HG02678 (cell line): ENCODE results near the gene PGAP3.
"Not testable (repeated sequence)": the region's sequence is repeated elsewhere in the genome, so short reads cannot be mapped to it uniquely, and the experiment has no call there.

Experiments used
- ATAC-seq: cut with Tn5 transposase; IDR thresholded peaks from one replicate; pipeline ENCODE4 v1.9.1; 2021; ENCODE audit warnings: mild to moderate bottlenecking, moderate library complexity; ENCODE audit not compliant: unreplicated experiment

PGAP3 gene

GRCh38 chr17:39699157-39699817, 11.4 kb upstream of the PGAP3 start:
- not testable (repeated sequence) for ATAC-seq

- ATAC-seq: no peak
These were observed 10.1 kb upstream of the PGAP3 start for GRCh38 chr17:39697961-39698360.

GRCh38 chr17:39696731-39697130, 8.9 kb upstream of the PGAP3 start:
- no peak for ATAC-seq

- ATAC-seq: no peak
These were observed 7.2 kb upstream of the PGAP3 start for GRCh38 chr17:39695089-39695474.

GRCh38 chr17:39694593-39694992, 6.7 kb upstream of the PGAP3 start:
- ATAC-seq: no peak

GRCh38 chr17:39688945-39689344, 1.1 kb upstream of the PGAP3 start:
- ATAC-seq: no peak

GRCh38 chr17:39688475-39688835, 598 bp upstream of the PGAP3 start:
- no peak for ATAC-seq

GRCh38 chr17:39687101-39687545, 734 bp downstream of the PGAP3 start:
- ATAC-seq: no peak

- no peak for ATAC-seq
These were observed 3.3 kb downstream of the PGAP3 start for GRCh38 chr17:39684369-39685192.

- no peak for ATAC-seq
These were observed 4.4 kb downstream of the PGAP3 start for GRCh38 chr17:39683295-39683939.

- no peak for ATAC-seq
These were observed 8.2 kb downstream of the PGAP3 start for GRCh38 chr17:39679521-39680192.

GRCh38 chr17:39678340-39679116, 9.3 kb downstream of the PGAP3 start:
- ATAC-seq: no peak

GRCh38 chr17:39677542-39678339, 10.1 kb downstream of the PGAP3 start:
- no peak for ATAC-seq

- ATAC-seq: no peak
These were observed 10.8 kb downstream of the PGAP3 start for GRCh38 chr17:39677072-39677471.

- no peak for ATAC-seq
These were observed 11.5 kb downstream of the PGAP3 start for GRCh38 chr17:39676198-39676819.

- ATAC-seq: no peak
These were observed 12.3 kb downstream of the PGAP3 start for GRCh38 chr17:39675390-39676082.

GRCh38 chr17:39674702-39675389, 13.0 kb downstream of the PGAP3 start:
- no peak for ATAC-seq

GRCh38 chr17:39674179-39674578, 13.7 kb downstream of the PGAP3 start:
- no peak for ATAC-seq
